K562 (cell line): Measurements from ENCODE around the gene RYK. TPM values are rescaled to one million over a fixed set of nuclear protein-coding genes. Genes with fewer than 3 reads are reported as not detected.

Experiments used
- ELF4 ChIP-seq: fragments of 450-650 bp; formaldehyde crosslinking; IDR thresholded peaks from 2 replicates; pipeline ENCODE4 v1.4.0; 2022; ENCODE audit warnings: missing genetic modification characterization
- ERF ChIP-seq: fragments of 450-650 bp; formaldehyde crosslinking; IDR thresholded peaks from 2 replicates; pipeline ENCODE4 v1.4.0; 2020; ENCODE audit warnings: mild to moderate bottlenecking, mixed read lengths
- GTF2F1 ChIP-seq: IDR thresholded peaks from 2 replicates; pipeline ENCODE4 v1.6.1; 2011; ENCODE audit warnings: low read depth, low read length, improper control_type of control experiment
- HIVEP1 ChIP-seq: fragments of 250-450 bp; sonication (Bioruptor Pico); IDR thresholded peaks from 2 replicates; pipeline ENCODE4 v1.4.0; 2020; ENCODE audit warnings: mild to moderate bottlenecking
- RBM15 ChIP-seq: fragments of 200-400 bp; formaldehyde crosslinking; IDR thresholded peaks from 2 replicates; pipeline ENCODE4 v1.6.1; 2018; ENCODE audit warnings: mild to moderate bottlenecking, low read length, moderate library complexity; ENCODE audit not compliant: insufficient read depth
- SAFB ChIP-seq: fragments of 200-400 bp; formaldehyde crosslinking; IDR thresholded peaks from 2 replicates; pipeline ENCODE4 v1.6.1; 2017; ENCODE audit warnings: low read depth, low read length, borderline replicate concordance
- polyA plus RNA-seq, 8 experiments: library from polyadenylated mRNA; depleted of rRNA in 4 of 8; stranded (reverse) in 5 of 8; unstranded in 3 of 8; fragments of >200 nt; fragmentation: Nextera tagmentation in 2 of 8; fragmentation: Illumina TruSeq in 1 of 8; extraction: Ambion mirVana in 2 of 8; extraction: Trizol in 1 of 8; gene quantifications; 2 replicates each; pipeline versions ENCODE4 v1.2.1 to v1.2.3, GENCODE V29; 2011 to 2014; ENCODE audit warnings: inconsistent platforms in 1 of 8, missing spikeins in 1 of 8
- total RNA-seq, 7 experiments: library from RNA; depleted of rRNA in 6 of 7; stranded (reverse); fragments of >200 nt in 6 of 7; fragmentation: Illumina TruSeq in 2 of 7; extraction: Trizol in 2 of 7; gene quantifications; 2 replicates each; pipeline versions ENCODE4 v1.2.1 to v1.2.3, GENCODE V29; 2011 to 2021; ENCODE audit warnings: low replicate concordance in 1 of 7
- TF ChIP-seq, protein P1 (sequence below): sonication (generic); IDR thresholded peaks from 2 replicates; pipeline ENCODE4 v1.6.1; 2016
- TF ChIP-seq, protein P2 (sequence below): sonication (generic); formaldehyde crosslinking; IDR thresholded peaks from 2 replicates; pipeline ENCODE4 v1.8.0; 2023; ENCODE audit warnings: mild to moderate bottlenecking, missing genetic modification reagents

RYK gene
- total and polyA plus RNA-seq, 9 of the 15 experiments (the other 6 are each of a cell fraction or from before 2014, with no cell fraction given), result 4.2 to 29.5 (median 16.6) TPM

DNA sequence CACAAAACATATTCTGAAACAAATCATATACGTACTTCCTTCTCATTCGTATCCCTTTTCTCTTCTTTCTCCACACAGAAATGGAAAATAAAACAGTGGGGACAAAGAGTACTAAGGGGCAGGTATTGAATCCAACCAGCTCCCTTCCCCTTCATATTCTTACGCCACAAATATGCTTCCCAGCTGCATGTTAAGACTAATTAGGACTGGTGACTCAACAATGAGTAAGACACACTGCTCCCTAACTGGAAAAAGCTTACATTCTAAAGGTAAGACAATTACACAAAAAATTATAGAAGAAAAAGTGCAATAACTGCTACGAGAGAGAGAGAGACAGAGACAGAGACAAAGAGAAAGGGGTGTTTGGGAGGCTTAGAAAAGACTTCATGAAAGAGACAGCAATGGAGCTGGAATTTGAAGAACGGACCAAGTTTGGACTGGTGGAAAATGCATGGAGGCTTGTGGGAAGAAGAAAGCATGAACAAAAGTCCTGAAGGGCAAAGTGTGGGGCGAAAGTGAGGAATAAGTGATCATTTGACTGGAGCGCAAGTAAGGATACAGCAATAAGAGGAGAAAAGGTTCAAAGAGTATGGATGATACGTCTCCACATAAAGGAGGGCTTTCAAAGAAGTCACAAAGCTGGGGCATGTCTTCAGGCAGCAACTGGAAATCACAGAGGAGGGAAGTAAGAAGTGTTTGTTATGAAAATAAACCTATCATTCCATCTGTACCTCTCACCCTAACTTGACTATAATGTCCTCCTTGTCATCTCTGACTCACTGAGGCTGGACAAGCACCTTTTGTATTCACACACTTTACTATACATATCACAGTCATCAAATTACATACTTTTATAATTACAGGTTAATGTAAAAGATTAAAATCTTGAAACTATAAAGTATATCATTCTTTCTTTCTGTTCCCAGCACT, 49.2 kb downstream of the RYK start (continued):
- TF ChIP-seq, protein P1, sequence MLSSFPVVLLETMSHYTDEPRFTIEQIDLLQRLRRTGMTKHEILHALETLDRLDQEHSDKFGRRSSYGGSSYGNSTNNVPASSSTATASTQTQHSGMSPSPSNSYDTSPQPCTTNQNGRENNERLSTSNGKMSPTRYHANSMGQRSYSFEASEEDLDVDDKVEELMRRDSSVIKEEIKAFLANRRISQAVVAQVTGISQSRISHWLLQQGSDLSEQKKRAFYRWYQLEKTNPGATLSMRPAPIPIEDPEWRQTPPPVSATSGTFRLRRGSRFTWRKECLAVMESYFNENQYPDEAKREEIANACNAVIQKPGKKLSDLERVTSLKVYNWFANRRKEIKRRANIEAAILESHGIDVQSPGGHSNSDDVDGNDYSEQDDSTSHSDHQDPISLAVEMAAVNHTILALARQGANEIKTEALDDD, result no peak
- TF ChIP-seq, protein P2, sequence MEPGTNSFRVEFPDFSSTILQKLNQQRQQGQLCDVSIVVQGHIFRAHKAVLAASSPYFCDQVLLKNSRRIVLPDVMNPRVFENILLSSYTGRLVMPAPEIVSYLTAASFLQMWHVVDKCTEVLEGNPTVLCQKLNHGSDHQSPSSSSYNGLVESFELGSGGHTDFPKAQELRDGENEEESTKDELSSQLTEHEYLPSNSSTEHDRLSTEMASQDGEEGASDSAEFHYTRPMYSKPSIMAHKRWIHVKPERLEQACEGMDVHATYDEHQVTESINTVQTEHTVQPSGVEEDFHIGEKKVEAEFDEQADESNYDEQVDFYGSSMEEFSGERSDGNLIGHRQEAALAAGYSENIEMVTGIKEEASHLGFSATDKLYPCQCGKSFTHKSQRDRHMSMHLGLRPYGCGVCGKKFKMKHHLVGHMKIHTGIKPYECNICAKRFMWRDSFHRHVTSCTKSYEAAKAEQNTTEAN (CRISPR knock-in tag), result no peak
- TF ChIP-seq ERF (CRISPR knock-in tag), result no peak
- TF ChIP-seq GTF2F1, result no peak
- TF ChIP-seq SAFB, result no peak
- no peak for TF ChIP-seq ELF4 (CRISPR knock-in tag)
- TF ChIP-seq RBM15, result no peak
- TF ChIP-seq HIVEP1, result no peak
- TF ChIP-seq, all 486 proteins: peak for 0
